Mammary epithelial cell (primary cell): Measurements from ENCODE around the gene INAVA.

Experiments used
- CTCF ChIP-seq, 2 donors: IDR thresholded peaks in 1 of 2; conservative IDR thresholded peaks in 1 of 2; 2 replicates each; pipeline ENCODE4 v1.5.1; 2011 to 2012; ENCODE audit warnings: inconsistent platforms in 2 of 2, low read length in 2 of 2, mild to moderate bottlenecking in 2 of 2, control low read depth in 1 of 2, low read depth in 1 of 2; ENCODE audit not compliant: insufficient read depth in 1 of 2; ENCODE audit errors: extremely low read depth in 1 of 2
- EZH2 ChIP-seq: IDR thresholded peaks from 2 replicates; pipeline ENCODE4 v1.6.1; 2012; ENCODE audit warnings: low read length, inconsistent platforms, borderline replicate concordance

GRCh38 chr1:200873116-200873670 lies 21.5 kb upstream of the INAVA start:
- TF ChIP-seq CTCF (conservative IDR thresholded peaks at IDR 0.05 in 1 of 2, IDR thresholded peaks at IDR 0.05 in 1 of 2; ENCODE audit: extremely low read depth in 1 of 2, insufficient read depth in 1 of 2, low read depth in 1 of 2, low read length in 2 of 2) (no peak), EZH2 (no peak)
